Measurements from ENCODE around the gene HECW1. TPM values are rescaled to one million over a fixed set of nuclear protein-coding genes. Genes with fewer than 3 reads are reported as not detected.
A peak's percentile ranks its signal among the peaks of the same experiment; 100 is the strongest.

Gene HECW1
- total and polyA plus RNA-seq, 2 experiments from 2014 or later, result 2.0 to 4.8 TPM

DNA sequence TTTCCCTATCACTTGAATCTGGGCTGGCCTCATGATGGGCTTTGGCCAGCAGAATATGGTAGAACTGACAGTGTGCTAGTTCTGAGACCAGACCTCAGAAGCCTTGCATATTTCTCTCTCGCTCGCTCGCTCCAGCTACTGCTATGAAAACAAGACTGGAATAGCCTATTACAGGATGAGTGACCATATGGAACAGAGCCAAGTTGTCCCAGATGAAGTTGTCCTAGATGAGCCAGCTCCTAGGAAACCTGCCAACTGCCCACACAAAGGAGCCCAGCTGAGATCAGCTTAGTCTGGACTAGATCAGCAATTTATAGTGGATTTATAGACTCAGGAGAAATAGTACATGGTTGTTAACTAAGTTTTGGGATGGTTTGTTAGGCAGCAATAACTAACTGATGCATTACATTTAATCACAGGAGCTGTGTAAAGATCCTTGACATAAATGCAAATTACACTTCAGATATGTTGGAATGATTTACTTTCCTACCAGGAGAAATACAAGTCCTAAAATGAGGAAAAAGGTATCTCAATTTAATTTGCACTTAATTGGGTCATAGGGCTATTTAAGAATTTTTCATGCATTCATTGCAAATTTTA lies 6.8 kb upstream of the HECW1 start:
- peak; percentile 58 for DNase-seq

DNA sequence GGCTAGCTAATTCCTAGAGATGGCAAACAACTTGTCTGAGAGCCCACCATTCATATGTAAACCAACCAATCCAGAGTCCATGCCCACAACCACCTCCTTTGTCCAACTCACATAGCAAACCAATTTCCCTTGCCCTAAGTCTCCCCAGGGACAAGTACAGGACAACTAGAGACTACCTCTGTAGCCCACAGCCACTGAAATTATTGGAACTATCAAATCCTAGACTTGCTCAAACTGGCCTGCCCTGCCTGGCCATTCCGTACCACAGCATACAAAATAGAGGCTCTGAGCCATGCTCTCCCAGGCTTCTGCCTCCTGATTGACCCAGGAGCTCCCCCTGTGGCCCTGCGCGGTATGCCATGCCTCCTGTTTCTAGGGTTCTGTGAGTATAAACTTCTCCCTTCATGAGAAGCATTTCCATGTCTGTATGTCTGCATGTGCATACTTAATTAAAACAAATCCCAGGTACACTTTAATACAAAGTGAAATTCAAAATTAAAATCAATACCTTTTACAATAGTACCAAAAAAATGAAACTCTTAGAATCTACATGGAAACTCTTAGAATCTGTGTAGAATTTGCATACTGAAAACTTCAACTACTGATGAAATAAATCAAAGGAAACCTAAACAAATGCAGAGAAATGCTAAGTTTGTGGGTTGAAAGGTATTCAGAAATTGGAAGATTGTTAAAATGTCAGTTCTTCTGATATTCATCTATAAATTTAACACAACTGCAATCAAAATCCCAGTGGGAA lies 4.0 kb upstream of the HECW1 start:
- 6 to 11% methylated on average over 3 of the region's 3 CpGs for WGBS, 2 experiments (ENCODE audit: low coverage in 1 of 2, low lambda C conversion rate in 2 of 2, missing lambda C conversion rate in 2 of 2)
- in situ Hi-C loops (cut with MboI), result loop anchor here (10.0 kb wide), 1 partner anchor 164 kb away; no protein-coding TSS in a partner anchor
- H3K27ac ChIP-seq, result no peak overlapping the region
- H3K79me2 ChIP-seq (ENCODE audit: insufficient read depth), result no peaks in the 10 kb centered on the region
- peaks cover 30% of the 10 kb centered on the region for H3F3A ChIP-seq (ENCODE audit: insufficient read depth)
- no peak overlapping the region for H3K9ac ChIP-seq
- no peak overlapping the region for H2AFZ ChIP-seq
- H3K27me3 ChIP-seq (replicated peaks; ENCODE audit: insufficient read depth), result peaks cover 24% of the 10 kb centered on the region
- H3K4me1 ChIP-seq (ENCODE audit: insufficient read depth), result no peaks in the 10 kb centered on the region
- H3K9me2 ChIP-seq (ENCODE audit: insufficient read depth), result no peaks in the 10 kb centered on the region
- H4K20me1 ChIP-seq (ENCODE audit: insufficient read depth), result no peaks in the 10 kb centered on the region
- no peak overlapping the region for H3K4me3 ChIP-seq
- DNase-seq, result peak; percentile 77
- TF ChIP-seq EZH2phosphoT487 (IDR thresholded peaks at IDR 0.05; ENCODE audit: insufficient read depth, low read depth) (no peak), EZH2 (IDR thresholded peaks at IDR 0.05; ENCODE audit: insufficient read depth, poor library complexity, severe bottlenecking) (no peak)
- no peaks in the 10 kb centered on the region for H3K36me3 ChIP-seq (ENCODE audit: low read depth)
- no peaks in the 10 kb centered on the region for H3K9me3 ChIP-seq (ENCODE audit: low read depth)
- no peak overlapping the region for H3K4me2 ChIP-seq (ENCODE audit: unreplicated experiment)

More for the DNA sequence above, 6.8 kb upstream of the HECW1 start:
- WGBS, 2 experiments (ENCODE audit: low coverage in 1 of 2, low lambda C conversion rate in 2 of 2, missing lambda C conversion rate in 2 of 2), result 71 to 79% methylated on average over 3 of the region's 3 CpGs
- Histone ChIP-seq H3K4me2 (ENCODE audit: unreplicated experiment) (no peak overlapping the region), H3K36me3 (ENCODE audit: low read depth) (no peaks in the 10 kb centered on the region), H3K4me1 (ENCODE audit: insufficient read depth) (no peaks in the 10 kb centered on the region), H2AFZ (no peak overlapping the region), H3F3A (ENCODE audit: insufficient read depth) (peaks cover 17% of the 10 kb centered on the region; the same call in 1 of the 2 replicates), H3K27me3 (replicated peaks; ENCODE audit: insufficient read depth) (no peaks in the 10 kb centered on the region), H3K9me3 (ENCODE audit: low read depth) (no peaks in the 10 kb centered on the region), H3K79me2 (ENCODE audit: insufficient read depth) (no peaks in the 10 kb centered on the region), H4K20me1 (ENCODE audit: insufficient read depth) (no peaks in the 10 kb centered on the region), H3K9me2 (ENCODE audit: insufficient read depth) (no peaks in the 10 kb centered on the region), H3K4me3 (no peak overlapping the region), H3K27ac (no peak overlapping the region), H3K9ac (no peak overlapping the region)
- TF ChIP-seq EZH2phosphoT487 (IDR thresholded peaks at IDR 0.05; ENCODE audit: insufficient read depth, low read depth) (no peak), EZH2 (IDR thresholded peaks at IDR 0.05; ENCODE audit: insufficient read depth, poor library complexity, severe bottlenecking) (no peak)
- in situ Hi-C loops (cut with MboI), result loop anchor here (10.0 kb wide), 1 partner anchor 161 kb away; no protein-coding TSS in a partner anchor

GRCh38 chr7:43110791-43111535 lies 1.5 kb upstream of the HECW1 start:
- DNase-seq, result peak; percentile 14
- H3K9ac ChIP-seq, result no peak overlapping the region
- 6 to 11% methylated on average over 3 of the region's 3 CpGs for WGBS, 2 experiments (ENCODE audit: low coverage in 1 of 2, low lambda C conversion rate in 2 of 2, missing lambda C conversion rate in 2 of 2)
- H3K4me2 ChIP-seq (ENCODE audit: unreplicated experiment), result no peak overlapping the region
- H4K20me1 ChIP-seq (ENCODE audit: insufficient read depth), result no peaks in the 10 kb centered on the region
- peaks cover 50% of the 10 kb centered on the region for H3K27me3 ChIP-seq (replicated peaks; ENCODE audit: insufficient read depth)
- H3K9me2 ChIP-seq (ENCODE audit: insufficient read depth), result no peaks in the 10 kb centered on the region
- peaks cover 15% of the 10 kb centered on the region; the same call in 1 of the 2 replicates for H3F3A ChIP-seq (ENCODE audit: insufficient read depth)
- H3K27ac ChIP-seq, result no peak overlapping the region
- no peak overlapping the region for H3K4me3 ChIP-seq
- in situ Hi-C loops (cut with MboI), result no loop called here
- H3K4me1 ChIP-seq (ENCODE audit: insufficient read depth), result peaks cover 5% of the 10 kb centered on the region; the same call in 1 of the 2 replicates
- H3K36me3 ChIP-seq (ENCODE audit: low read depth), result no peaks in the 10 kb centered on the region
- H2AFZ ChIP-seq, result no peak overlapping the region
- TF ChIP-seq EZH2 (IDR thresholded peaks at IDR 0.05; ENCODE audit: insufficient read depth, poor library complexity, severe bottlenecking), result no peak
- no peak for TF ChIP-seq EZH2phosphoT487 (IDR thresholded peaks at IDR 0.05; ENCODE audit: insufficient read depth, low read depth)
- no peaks in the 10 kb centered on the region for H3K79me2 ChIP-seq (ENCODE audit: insufficient read depth)
- H3K9me3 ChIP-seq (ENCODE audit: low read depth), result no peaks in the 10 kb centered on the region
